HCT116 (cell line): Measurements from ENCODE around the gene PAPPA2.

Source experiments
- ATF3 ChIP-seq: IDR thresholded peaks from 2 replicates; pipeline ENCODE4 v1.6.1; 2012
- CEBPB ChIP-seq: IDR thresholded peaks from 2 replicates; pipeline ENCODE4 v1.6.1; 2012; ENCODE audit warnings: low read depth
- CTCF ChIP-seq, 3 experiments: fragments of 200-600 bp in 1 of 3; sonication (generic) in 1 of 3; IDR thresholded peaks in 2 of 3; conservative IDR thresholded peaks in 1 of 3; 2 replicates each; pipeline ENCODE4 v1.5.1; 2012 to 2017; ENCODE audit warnings: low read depth in 2 of 3, low read length in 2 of 3, antibody characterized with exemption in 1 of 3, borderline replicate concordance in 1 of 3, control low read depth in 1 of 3, mild to moderate bottlenecking in 1 of 3, mixed read lengths in 1 of 3, mixed run types in 1 of 3, moderate library complexity in 1 of 3; ENCODE audit not compliant: insufficient read depth in 1 of 3
- POLR2AphosphoS5 ChIP-seq: IDR thresholded peaks from 2 replicates; pipeline ENCODE4 v1.6.1; 2011; ENCODE audit warnings: mild to moderate bottlenecking, low read depth, low read length, moderate library complexity

- TF ChIP-seq CTCF (IDR thresholded peaks at IDR 0.05 in 2 of 3, conservative IDR thresholded peaks at IDR 0.05 in 1 of 3; ENCODE audit: borderline replicate concordance in 1 of 3, insufficient read depth in 1 of 3, low read depth in 2 of 3, low read length in 2 of 3) (no peak), POLR2AphosphoS5 (no peak), CEBPB (no peak), ATF3 (no peak)
These were observed 114.7 kb downstream of the PAPPA2 start for GRCh38 chr1:176577646-176578197.
